Loucy (cell line): ENCODE results near the gene MEIS1.

ENCODE experiments used
- EZH2phosphoT487 ChIP-seq: fragments of 200-600 bp; IDR thresholded peaks from 2 replicates; pipeline ENCODE4 v1.6.1; 2018; ENCODE audit warnings: antibody characterized with exemption, mild to moderate bottlenecking, moderate library complexity, borderline replicate concordance
- TF ChIP-seq, protein P1 (sequence below): fragments of 200-600 bp; sonication (generic); conservative IDR thresholded peaks from 2 replicates; pipeline ENCODE4 v1.5.1; 2014; ENCODE audit warnings: mild to moderate bottlenecking, antibody characterized with exemption, low read length

DNA sequence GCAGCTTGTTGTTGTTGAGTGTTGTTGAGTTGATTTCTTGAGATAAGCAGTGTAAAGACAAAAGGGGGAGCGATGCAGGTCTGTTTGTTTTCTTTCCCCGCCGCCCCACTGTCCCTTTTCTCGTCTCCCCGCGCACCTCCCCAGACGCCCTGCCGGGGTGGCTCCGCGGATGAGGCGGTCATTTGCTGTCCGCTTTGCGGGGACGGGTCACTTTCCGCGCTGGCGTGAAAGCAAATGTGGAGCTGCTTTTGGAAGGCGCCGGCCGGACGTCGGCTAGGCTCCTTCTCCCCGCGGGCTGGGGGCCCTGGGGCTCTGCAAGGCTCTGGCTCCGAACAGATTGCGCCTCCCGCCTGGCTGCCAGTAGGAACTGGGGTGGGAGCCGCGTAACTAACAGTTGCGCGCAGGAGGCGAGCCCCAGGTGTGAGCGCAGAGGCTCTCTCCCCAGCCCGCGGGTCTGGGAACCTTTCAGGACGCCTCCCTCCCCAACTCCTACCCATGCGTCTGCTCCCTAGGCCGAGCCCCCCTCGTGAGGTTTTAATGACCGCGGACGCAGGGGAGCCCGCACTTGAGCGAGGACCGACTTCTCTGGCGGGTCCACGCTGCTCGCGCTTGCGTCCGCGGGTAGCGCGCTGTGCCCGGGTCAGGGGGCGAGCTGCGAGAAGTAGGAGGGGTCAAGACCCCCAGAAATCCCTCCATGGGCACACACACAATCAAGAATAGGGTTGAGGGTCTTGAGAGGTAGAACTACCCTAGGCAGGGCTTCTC, 146.6 kb downstream of the MEIS1 start:
- TF ChIP-seq, protein P1, sequence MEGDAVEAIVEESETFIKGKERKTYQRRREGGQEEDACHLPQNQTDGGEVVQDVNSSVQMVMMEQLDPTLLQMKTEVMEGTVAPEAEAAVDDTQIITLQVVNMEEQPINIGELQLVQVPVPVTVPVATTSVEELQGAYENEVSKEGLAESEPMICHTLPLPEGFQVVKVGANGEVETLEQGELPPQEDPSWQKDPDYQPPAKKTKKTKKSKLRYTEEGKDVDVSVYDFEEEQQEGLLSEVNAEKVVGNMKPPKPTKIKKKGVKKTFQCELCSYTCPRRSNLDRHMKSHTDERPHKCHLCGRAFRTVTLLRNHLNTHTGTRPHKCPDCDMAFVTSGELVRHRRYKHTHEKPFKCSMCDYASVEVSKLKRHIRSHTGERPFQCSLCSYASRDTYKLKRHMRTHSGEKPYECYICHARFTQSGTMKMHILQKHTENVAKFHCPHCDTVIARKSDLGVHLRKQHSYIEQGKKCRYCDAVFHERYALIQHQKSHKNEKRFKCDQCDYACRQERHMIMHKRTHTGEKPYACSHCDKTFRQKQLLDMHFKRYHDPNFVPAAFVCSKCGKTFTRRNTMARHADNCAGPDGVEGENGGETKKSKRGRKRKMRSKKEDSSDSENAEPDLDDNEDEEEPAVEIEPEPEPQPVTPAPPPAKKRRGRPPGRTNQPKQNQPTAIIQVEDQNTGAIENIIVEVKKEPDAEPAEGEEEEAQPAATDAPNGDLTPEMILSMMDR, result no peak
- TF ChIP-seq EZH2phosphoT487, result no peak
